AG10803 (cell line): ENCODE data around the gene TSPAN31.

Experiments used
- DNase-seq: peaks from one replicate; pipeline ENCODE4 v3.0.0; 2010; ENCODE audit warnings: low read depth
- H3K4me3 ChIP-seq: 2 replicates; pipeline ENCODE4 v1.5.1; 2011; ENCODE audit warnings: mild to moderate bottlenecking, low read length, control low read depth
- CTCF ChIP-seq: conservative IDR thresholded peaks from 2 replicates; pipeline ENCODE4 v1.5.1; 2011; ENCODE audit warnings: mild to moderate bottlenecking, low read length, control low read depth, inconsistent platforms

TSPAN31 gene

DNA sequence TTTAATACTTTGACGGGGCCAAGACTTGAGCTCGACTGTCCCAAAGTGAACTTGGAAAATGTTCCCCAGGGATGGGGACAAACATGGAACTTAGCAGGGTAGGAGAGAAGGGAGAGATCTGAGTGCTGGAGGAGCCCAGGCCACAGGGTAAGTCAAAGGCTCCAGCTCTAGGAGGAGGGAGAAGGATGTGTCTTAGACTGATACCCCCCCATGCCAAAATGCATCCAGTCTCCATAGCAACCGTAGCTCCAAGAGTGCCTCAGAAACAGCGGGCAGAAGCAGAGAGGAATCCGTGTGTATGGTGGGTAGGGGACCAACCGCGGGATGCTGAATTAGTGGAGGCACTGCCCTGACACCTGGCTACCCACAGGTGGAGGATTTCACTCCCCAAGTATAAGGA is 5.5 kb upstream of the TSPAN31 start:
- no peak overlapping the region for H3K4me3 ChIP-seq
- no peak for TF ChIP-seq CTCF
- DNase-seq = no peak

DNA sequence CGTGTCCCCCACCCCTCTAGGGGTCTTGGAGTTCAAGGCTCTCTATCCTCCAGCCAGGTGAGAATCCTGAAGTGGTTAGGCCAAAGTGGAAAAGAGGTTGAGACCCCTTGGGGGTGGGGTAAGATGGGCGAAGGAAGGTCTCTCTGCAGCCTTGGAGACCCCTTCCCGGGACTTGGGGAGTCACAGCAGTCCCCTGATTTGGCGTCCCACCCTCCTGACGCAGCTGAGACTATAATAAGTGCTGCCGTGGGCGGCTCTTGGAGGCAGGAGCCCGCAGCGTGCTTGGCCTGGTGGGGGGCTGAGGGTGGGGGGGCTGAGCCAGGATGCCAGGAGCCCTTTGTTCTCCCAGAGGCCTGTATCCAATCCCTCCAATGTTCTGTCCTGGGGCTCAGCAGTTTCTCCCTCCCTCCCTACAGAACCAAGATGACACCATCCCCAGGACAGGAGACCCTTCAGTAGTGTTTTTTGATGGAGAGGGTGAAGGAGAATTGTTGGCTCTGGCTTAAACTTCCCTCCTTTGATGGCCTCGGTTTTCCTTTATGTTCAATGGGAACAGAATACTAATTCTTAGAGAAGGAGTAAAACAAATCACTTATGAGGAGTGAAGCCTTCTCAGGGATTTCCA is 4.8 kb upstream of the TSPAN31 start:
- TF ChIP-seq CTCF = no peak
- no peak overlapping the region for H3K4me3 ChIP-seq
- no peak for DNase-seq

GRCh38 chr12:57740656-57741412 is 4.0 kb upstream of the TSPAN31 start:
- no peak overlapping the region for H3K4me3 ChIP-seq
- TF ChIP-seq CTCF = no peak
- DNase-seq = no peak

GRCh38 chr12:57741413-57741789 is 3.4 kb upstream of the TSPAN31 start:
- H3K4me3 ChIP-seq = no peak overlapping the region
- DNase-seq = no peak
- TF ChIP-seq CTCF = no peak

- H3K4me3 ChIP-seq = no peak overlapping the region
- no peak for DNase-seq
- TF ChIP-seq CTCF = no peak
Observed at GRCh38 chr12:57741844-57742738, 2.7 kb upstream of the TSPAN31 start.

DNA sequence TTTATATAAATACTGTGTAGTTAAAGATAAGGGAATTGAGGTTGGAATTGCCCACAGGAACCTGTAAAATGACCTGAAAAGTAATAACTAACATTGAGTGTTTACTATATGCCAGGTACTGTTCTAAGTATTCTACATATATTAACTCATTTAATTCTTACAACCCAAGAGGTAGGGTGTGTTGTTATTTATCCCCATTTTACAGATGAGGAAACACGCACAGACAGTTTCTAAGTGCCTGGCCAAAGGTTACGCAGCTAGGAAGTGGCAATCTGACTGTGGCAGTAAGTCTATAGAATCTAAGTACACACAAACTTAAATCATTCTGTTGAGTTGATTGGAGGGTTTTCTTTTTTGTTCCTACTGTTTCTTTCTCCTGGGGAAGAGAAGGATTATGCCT is 1.1 kb upstream of the TSPAN31 start:
- no peak overlapping the region for H3K4me3 ChIP-seq
- DNase-seq = no peak
- no peak for TF ChIP-seq CTCF
